ENCODE measurements around the gene P2RX4.
A peak's percentile ranks its signal among the peaks of the same experiment; 100 is the strongest.
"Not testable (repeated sequence)": the region's sequence is repeated elsewhere in the genome, so short reads cannot be mapped to it uniquely, and the experiment has no call there.

The P2RX4 gene

GRCh38 chr12:121209624-121210572, at the start of gene P2RX4:
TSS of gene P2RX4 (plus strand) at chr12:121210129. CDS start at chr12:121210165, 36 bp downstream.
- no peaks in the 10 kb centered on the region for H3K36me3 ChIP-seq (replicated peaks)

GRCh38 chr12:121162384-121162783, 47.5 kb upstream of the P2RX4 start:
- Histone ChIP-seq H3K4me1 (no peaks in the 10 kb centered on the region), H3K9me3 (no peaks in the 10 kb centered on the region), H3K27me3 (ENCODE audit: low read depth) (0 out of 2 replicates have a peak, but pooled peaks cover 4% of the 10 kb centered on the region), H3K4me3 (no peak overlapping the region), H3K36me3 (replicated peaks) (no peaks in the 10 kb centered on the region)
- no peak for DNase-seq (ENCODE audit: low spot score in 2 of 2)
- in situ Hi-C loops (cut with MboI; ENCODE audit: low sequenced_read_pairs) = no loop called here

More at GRCh38 chr12:121209624-121210572, at the start of gene P2RX4:
- Histone ChIP-seq H3K9me3 (no peaks in the 10 kb centered on the region), H3K4me1 (peaks cover 4% of the 10 kb centered on the region; the same call in 1 of the 2 replicates), H3K27me3 (ENCODE audit: low read depth) (no peaks in the 10 kb centered on the region), H3K4me3 (peak within 1 kb of the TSS; percentile 48)
- in situ Hi-C loops (cut with MboI; ENCODE audit: low sequenced_read_pairs) = no loop called here
- peak; percentile 68 to 91 for DNase-seq (ENCODE audit: low spot score in 2 of 2)

- Histone ChIP-seq H3K4me1 (no peaks in the 10 kb centered on the region), H3K4me3 (no peak overlapping the region), H3K36me3 (replicated peaks) (no peaks in the 10 kb centered on the region), H3K9me3 (no peaks in the 10 kb centered on the region), H3K27me3 (ENCODE audit: low read depth) (0 out of 2 replicates have a peak, but pooled peaks cover 4% of the 10 kb centered on the region)
- no peak for DNase-seq (ENCODE audit: low spot score in 2 of 2)
- in situ Hi-C loops (cut with MboI; ENCODE audit: low sequenced_read_pairs) = no loop called here
Measured at GRCh38 chr12:121162985-121163384, 46.9 kb upstream of the P2RX4 start.

- in situ Hi-C loops (cut with MboI; ENCODE audit: low sequenced_read_pairs); H3K36me3 ChIP-seq (replicated peaks); H3K4me1 ChIP-seq; DNase-seq (ENCODE audit: low spot score in 2 of 2); H3K27me3 ChIP-seq (ENCODE audit: low read depth); H3K9me3 ChIP-seq; H3K4me3 ChIP-seq: not testable (repeated sequence)
Measured at GRCh38 chr12:121164839-121165238, 45.1 kb upstream of the P2RX4 start.

GRCh38 chr12:121165316-121165715, 44.6 kb upstream of the P2RX4 start:
- in situ Hi-C loops (cut with MboI; ENCODE audit: low sequenced_read_pairs) = no loop called here
- H3K27me3 ChIP-seq (ENCODE audit: low read depth) = 0 out of 2 replicates have a peak, but pooled peaks cover 4% of the 10 kb centered on the region
- H3K36me3 ChIP-seq (replicated peaks) = no peaks in the 10 kb centered on the region
- no peak for DNase-seq (ENCODE audit: low spot score in 2 of 2)
- no peak overlapping the region for H3K4me3 ChIP-seq
- H3K9me3 ChIP-seq = no peaks in the 10 kb centered on the region
- no peaks in the 10 kb centered on the region for H3K4me1 ChIP-seq

GRCh38 chr12:121166356-121166755, 43.6 kb upstream of the P2RX4 start:
- DNase-seq (ENCODE audit: low spot score in 2 of 2) = no peak
- H3K27me3 ChIP-seq (ENCODE audit: low read depth) = 0 out of 2 replicates have a peak, but pooled peaks cover 4% of the 10 kb centered on the region

GRCh38 chr12:121167232-121167820, 42.6 kb upstream of the P2RX4 start:
- in situ Hi-C loops (cut with MboI; ENCODE audit: low sequenced_read_pairs) = no loop called here
- Histone ChIP-seq H3K36me3 (replicated peaks) (no peaks in the 10 kb centered on the region), H3K27me3 (ENCODE audit: low read depth) (0 out of 2 replicates have a peak, but pooled peaks cover 4% of the 10 kb centered on the region), H3K9me3 (no peaks in the 10 kb centered on the region), H3K4me3 (no peak overlapping the region), H3K4me1 (no peaks in the 10 kb centered on the region)
- DNase-seq (ENCODE audit: low spot score in 2 of 2) = no peak

More at GRCh38 chr12:121166356-121166755, 43.6 kb upstream of the P2RX4 start:
- no peaks in the 10 kb centered on the region for H3K36me3 ChIP-seq (replicated peaks)
- no peaks in the 10 kb centered on the region for H3K9me3 ChIP-seq
- H3K4me1 ChIP-seq = no peaks in the 10 kb centered on the region
- in situ Hi-C loops (cut with MboI; ENCODE audit: low sequenced_read_pairs) = no loop called here
- H3K4me3 ChIP-seq = no peak overlapping the region

- Histone ChIP-seq H3K36me3 (replicated peaks) (no peaks in the 10 kb centered on the region), H3K4me1 (no peaks in the 10 kb centered on the region), H3K27me3 (ENCODE audit: low read depth) (0 out of 2 replicates have a peak, but pooled peaks cover 3% of the 10 kb centered on the region), H3K4me3 (no peak overlapping the region), H3K9me3 (no peaks in the 10 kb centered on the region)
- in situ Hi-C loops (cut with MboI; ENCODE audit: low sequenced_read_pairs) = no loop called here
- no peak for DNase-seq (ENCODE audit: low spot score in 2 of 2)
Measured at GRCh38 chr12:121167951-121168350, 42.0 kb upstream of the P2RX4 start.

GRCh38 chr12:121170151-121170550, 39.8 kb upstream of the P2RX4 start:
- in situ Hi-C loops (cut with MboI; ENCODE audit: low sequenced_read_pairs) = no loop called here
- Histone ChIP-seq H3K36me3 (replicated peaks) (no peaks in the 10 kb centered on the region), H3K4me3 (no peak overlapping the region), H3K9me3 (no peaks in the 10 kb centered on the region), H3K4me1 (no peaks in the 10 kb centered on the region), H3K27me3 (ENCODE audit: low read depth) (no peaks in the 10 kb centered on the region)
- no peak for DNase-seq (ENCODE audit: low spot score in 2 of 2)

- in situ Hi-C loops (cut with MboI; ENCODE audit: low sequenced_read_pairs) = no loop called here
- Histone ChIP-seq H3K9me3 (no peaks in the 10 kb centered on the region), H3K4me1 (no peaks in the 10 kb centered on the region), H3K27me3 (ENCODE audit: low read depth) (no peaks in the 10 kb centered on the region), H3K36me3 (replicated peaks) (no peaks in the 10 kb centered on the region), H3K4me3 (no peak overlapping the region)
- no peak for DNase-seq (ENCODE audit: low spot score in 2 of 2)
Measured at GRCh38 chr12:121170611-121171260, 39.2 kb upstream of the P2RX4 start.

GRCh38 chr12:121172145-121172544, 37.8 kb upstream of the P2RX4 start:
- in situ Hi-C loops (cut with MboI; ENCODE audit: low sequenced_read_pairs) = no loop called here

GRCh38 chr12:121175383-121176119, 34.4 kb upstream of the P2RX4 start:
- no peak for DNase-seq (ENCODE audit: low spot score in 2 of 2)
- Histone ChIP-seq H3K4me3 (no peak overlapping the region), H3K4me1 (no peaks in the 10 kb centered on the region), H3K36me3 (replicated peaks) (no peaks in the 10 kb centered on the region), H3K27me3 (ENCODE audit: low read depth) (no peaks in the 10 kb centered on the region), H3K9me3 (no peaks in the 10 kb centered on the region)
- in situ Hi-C loops (cut with MboI; ENCODE audit: low sequenced_read_pairs) = no loop called here

More at GRCh38 chr12:121172145-121172544, 37.8 kb upstream of the P2RX4 start:
- Histone ChIP-seq H3K9me3 (no peaks in the 10 kb centered on the region), H3K27me3 (ENCODE audit: low read depth) (no peaks in the 10 kb centered on the region), H3K36me3 (replicated peaks) (no peaks in the 10 kb centered on the region), H3K4me1 (no peaks in the 10 kb centered on the region), H3K4me3 (no peak overlapping the region)
- no peak for DNase-seq (ENCODE audit: low spot score in 2 of 2)

- no peak for DNase-seq (ENCODE audit: low spot score in 2 of 2)
- in situ Hi-C loops (cut with MboI; ENCODE audit: low sequenced_read_pairs) = no loop called here
Measured at GRCh38 chr12:121176826-121177529, 33.0 kb upstream of the P2RX4 start.

More at GRCh38 chr12:121176826-121177529, 33.0 kb upstream of the P2RX4 start:
- H3K4me1 ChIP-seq = no peaks in the 10 kb centered on the region
- H3K36me3 ChIP-seq (replicated peaks) = no peaks in the 10 kb centered on the region
- H3K9me3 ChIP-seq = no peaks in the 10 kb centered on the region
- H3K4me3 ChIP-seq = no peak overlapping the region
- H3K27me3 ChIP-seq (ENCODE audit: low read depth) = no peaks in the 10 kb centered on the region
